KMS-11 (cell line): Measurements from ENCODE around the gene UBE3A.

ENCODE experiments used
- H2AFZ ChIP-seq: fragments of 200-600 bp; sonication (generic); 2 replicates; pipeline ENCODE4 v1.6.1; 2016; ENCODE audit warnings: antibody characterized with exemption, mixed run types, low read depth
- H3K27ac ChIP-seq: fragments of 200-600 bp; sonication (generic); 2 replicates; pipeline ENCODE4 v1.6.1; 2016; ENCODE audit warnings: mild to moderate bottlenecking, mixed run types
- H3K27me3 ChIP-seq: fragments of 200-600 bp; sonication (generic); 2 replicates; pipeline ENCODE4 v1.6.1; 2017; ENCODE audit warnings: mild to moderate bottlenecking, low read depth, mixed run types, moderate library complexity; ENCODE audit not compliant: insufficient read depth
- H3K36me3 ChIP-seq: fragments of 200-600 bp; sonication (generic); 2 replicates; pipeline ENCODE4 v1.6.1; 2017; ENCODE audit warnings: mild to moderate bottlenecking, mixed run types; ENCODE audit not compliant: insufficient read depth
- H3K4me1 ChIP-seq: fragments of 200-600 bp; sonication (generic); 2 replicates; pipeline ENCODE4 v1.6.1; 2016; ENCODE audit warnings: mild to moderate bottlenecking, low read depth, mixed run types; ENCODE audit not compliant: poor library complexity, severe bottlenecking
- H3K4me2 ChIP-seq: fragments of 200-600 bp; sonication (generic); 2 replicates; pipeline ENCODE4 v1.7.0; 2016; ENCODE audit warnings: mild to moderate bottlenecking, mixed run types
- H3K4me3 ChIP-seq: fragments of 200-600 bp; sonication (generic); IDR thresholded peaks from 2 replicates; pipeline ENCODE4 v1.6.1; 2017; ENCODE audit warnings: low read depth, low read length, mixed read lengths; ENCODE audit not compliant: insufficient read depth
- H3K79me2 ChIP-seq: fragments of 200-600 bp; sonication (generic); 2 replicates; pipeline ENCODE4 v1.6.1; 2016; ENCODE audit warnings: low read depth, mixed run types; ENCODE audit not compliant: insufficient read depth
- H3K9ac ChIP-seq: fragments of 200-600 bp; sonication (generic); 2 replicates; pipeline ENCODE4 v1.6.1; 2016; ENCODE audit warnings: mild to moderate bottlenecking, mixed run types
- H4K20me1 ChIP-seq: fragments of 200-600 bp; sonication (generic); 2 replicates; pipeline ENCODE4 v1.6.1; 2016; ENCODE audit warnings: mild to moderate bottlenecking, mixed run types; ENCODE audit not compliant: insufficient read depth
- TF ChIP-seq, protein P1 (sequence below): fragments of 200-600 bp; sonication (generic); conservative IDR thresholded peaks from 2 replicates; pipeline ENCODE4 v1.6.1; 2017; ENCODE audit warnings: low read depth, mild to moderate bottlenecking, antibody characterized with exemption, low read length, moderate library complexity, mixed read lengths

Gene UBE3A

DNA sequence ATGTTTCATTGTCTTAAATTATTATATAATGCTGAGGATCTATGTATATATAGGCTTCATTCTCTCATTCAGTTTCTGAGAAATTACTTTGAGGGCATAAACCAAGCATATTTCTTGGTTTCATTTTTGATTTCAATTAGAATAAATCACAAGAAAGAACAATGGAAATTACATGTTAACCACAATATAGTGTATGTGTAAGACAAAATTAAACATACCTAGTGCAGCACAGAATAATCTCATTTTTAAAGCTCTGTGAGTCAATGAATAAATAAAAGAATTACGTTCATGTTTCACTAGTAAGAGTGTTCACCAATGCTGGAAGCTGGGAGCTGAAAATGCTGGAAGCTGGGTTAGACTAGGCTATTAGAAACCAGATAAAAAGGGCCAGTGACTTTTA is 72.8 kb downstream of the UBE3A start:
- Histone ChIP-seq H2AFZ (no peak overlapping the region), H3K27me3 (no peaks in the 10 kb centered on the region), H3K4me3 (no peak overlapping the region), H3K4me2 (no peak overlapping the region), H3K4me1 (peaks cover 10% of the 10 kb centered on the region), H3K27ac (no peak overlapping the region), H3K79me2 (no peaks in the 10 kb centered on the region), H3K9ac (no peak overlapping the region), H3K36me3 (no peaks in the 10 kb centered on the region), H4K20me1 (no peaks in the 10 kb centered on the region)
- TF ChIP-seq, protein P1, sequence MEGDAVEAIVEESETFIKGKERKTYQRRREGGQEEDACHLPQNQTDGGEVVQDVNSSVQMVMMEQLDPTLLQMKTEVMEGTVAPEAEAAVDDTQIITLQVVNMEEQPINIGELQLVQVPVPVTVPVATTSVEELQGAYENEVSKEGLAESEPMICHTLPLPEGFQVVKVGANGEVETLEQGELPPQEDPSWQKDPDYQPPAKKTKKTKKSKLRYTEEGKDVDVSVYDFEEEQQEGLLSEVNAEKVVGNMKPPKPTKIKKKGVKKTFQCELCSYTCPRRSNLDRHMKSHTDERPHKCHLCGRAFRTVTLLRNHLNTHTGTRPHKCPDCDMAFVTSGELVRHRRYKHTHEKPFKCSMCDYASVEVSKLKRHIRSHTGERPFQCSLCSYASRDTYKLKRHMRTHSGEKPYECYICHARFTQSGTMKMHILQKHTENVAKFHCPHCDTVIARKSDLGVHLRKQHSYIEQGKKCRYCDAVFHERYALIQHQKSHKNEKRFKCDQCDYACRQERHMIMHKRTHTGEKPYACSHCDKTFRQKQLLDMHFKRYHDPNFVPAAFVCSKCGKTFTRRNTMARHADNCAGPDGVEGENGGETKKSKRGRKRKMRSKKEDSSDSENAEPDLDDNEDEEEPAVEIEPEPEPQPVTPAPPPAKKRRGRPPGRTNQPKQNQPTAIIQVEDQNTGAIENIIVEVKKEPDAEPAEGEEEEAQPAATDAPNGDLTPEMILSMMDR: no peak

DNA sequence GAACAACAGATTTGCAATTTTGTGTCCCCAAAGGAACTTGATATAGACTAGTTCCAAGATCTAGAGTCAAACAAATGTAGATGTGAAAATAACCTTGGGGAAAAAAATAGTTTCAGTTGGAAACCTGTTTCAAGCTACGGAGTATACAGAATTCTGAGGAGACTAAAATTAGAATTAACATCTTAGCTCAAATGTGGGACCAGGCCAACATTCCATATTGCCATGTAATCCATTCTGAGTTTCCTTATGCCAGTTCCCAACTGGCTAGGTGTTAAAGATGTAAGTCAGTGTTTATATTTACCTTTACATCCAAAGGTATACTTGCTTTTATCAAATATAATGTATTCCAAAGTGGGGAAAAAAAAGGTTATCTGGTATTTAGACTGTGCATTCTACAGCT is 76.3 kb downstream of the UBE3A start:
- Histone ChIP-seq H3K27me3 (no peaks in the 10 kb centered on the region), H2AFZ (no peak overlapping the region), H3K36me3 (no peaks in the 10 kb centered on the region), H4K20me1 (no peaks in the 10 kb centered on the region), H3K9ac (no peak overlapping the region), H3K79me2 (no peaks in the 10 kb centered on the region), H3K27ac (no peak overlapping the region), H3K4me3 (no peak overlapping the region), H3K4me1 (peaks cover 10% of the 10 kb centered on the region), H3K4me2 (no peak overlapping the region)
- TF ChIP-seq, protein P1: no peak

- TF ChIP-seq, protein P1: no peak
- H3K36me3 ChIP-seq: no peaks in the 10 kb centered on the region
These were observed 91.1 kb downstream of the UBE3A start for GRCh38 chr15:25347707-25348106.

GRCh38 chr15:25346371-25346770 is 92.5 kb downstream of the UBE3A start:
- no peaks in the 10 kb centered on the region for H4K20me1 ChIP-seq
- no peaks in the 10 kb centered on the region for H3K27me3 ChIP-seq
- TF ChIP-seq, protein P1: no peak
- H3K79me2 ChIP-seq: no peaks in the 10 kb centered on the region
- no peak overlapping the region for H2AFZ ChIP-seq
- H3K9ac ChIP-seq: no peak overlapping the region
- H3K4me3 ChIP-seq: no peak overlapping the region
- no peaks in the 10 kb centered on the region for H3K4me1 ChIP-seq
- H3K36me3 ChIP-seq: no peaks in the 10 kb centered on the region
- H3K27ac ChIP-seq: no peak overlapping the region
- no peak overlapping the region for H3K4me2 ChIP-seq

More at GRCh38 chr15:25347707-25348106, 91.1 kb downstream of the UBE3A start:
- H4K20me1 ChIP-seq: no peaks in the 10 kb centered on the region
- H2AFZ ChIP-seq: no peak overlapping the region
- H3K27ac ChIP-seq: no peak overlapping the region
- H3K4me2 ChIP-seq: no peak overlapping the region
- no peaks in the 10 kb centered on the region for H3K4me1 ChIP-seq
- H3K79me2 ChIP-seq: no peaks in the 10 kb centered on the region
- H3K4me3 ChIP-seq: no peak overlapping the region
- no peaks in the 10 kb centered on the region for H3K27me3 ChIP-seq
- H3K9ac ChIP-seq: no peak overlapping the region
